LNCaP clone FGC (cell line): ENCODE results near the gene CPT1C.

ENCODE experiments used
- DNase-seq: peaks from one replicate; pipeline ENCODE4 v3.0.0-alpha.2; 2011; ENCODE audit warnings: low read depth
- H3K4me3 ChIP-seq: 2 replicates; pipeline ENCODE4 v1.5.1; 2011; ENCODE audit warnings: mild to moderate bottlenecking, low read depth, low read length, control low read depth
- CTCF ChIP-seq: IDR thresholded peaks from 2 replicates; pipeline ENCODE4 v1.5.1; 2012; ENCODE audit warnings: mild to moderate bottlenecking; ENCODE audit not compliant: control insufficient read depth, insufficient read depth; ENCODE audit errors: extremely low read depth

Gene CPT1C

GRCh38 chr19:49761249-49761624, 70.3 kb downstream of the CPT1C start:
- DNase-seq = no peak
- H3K4me3 ChIP-seq = no peak overlapping the region
- no peak for TF ChIP-seq CTCF

DNA sequence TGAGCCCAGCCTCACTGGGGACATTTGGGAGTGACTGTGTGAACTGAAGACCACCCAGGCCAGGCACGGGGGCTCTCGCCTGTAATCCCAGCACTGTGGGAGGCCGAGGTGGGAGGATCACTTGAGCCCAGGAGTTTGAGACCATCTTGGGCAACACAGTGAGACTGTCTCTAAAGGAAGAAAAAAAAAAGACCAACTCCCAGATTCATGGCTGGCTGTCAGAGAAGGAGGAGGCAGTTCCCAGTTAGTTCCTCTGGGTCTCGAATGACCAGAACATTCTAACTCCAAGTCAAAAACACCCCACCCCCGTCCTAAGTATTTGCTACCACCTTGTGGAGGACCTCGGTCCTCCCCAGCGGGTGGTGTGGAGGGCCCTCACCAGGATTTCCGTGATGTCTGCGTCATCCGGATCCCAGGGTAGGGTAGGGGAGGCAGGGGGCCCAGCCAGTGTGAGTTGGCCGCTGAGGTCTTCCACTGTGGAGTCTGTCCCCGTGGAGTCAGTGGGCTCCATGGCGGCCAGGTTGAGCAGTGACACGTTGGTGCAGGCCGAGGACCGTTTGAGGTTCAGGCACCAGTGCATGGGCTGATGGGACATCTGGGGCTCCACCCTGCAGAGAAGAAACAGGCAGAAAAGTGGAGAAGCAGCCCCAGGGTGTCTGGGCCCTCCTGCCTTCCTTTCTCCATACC, 70.9 kb downstream of the CPT1C start:
- no peak overlapping the region for H3K4me3 ChIP-seq
- no peak for DNase-seq
- no peak for TF ChIP-seq CTCF

DNA sequence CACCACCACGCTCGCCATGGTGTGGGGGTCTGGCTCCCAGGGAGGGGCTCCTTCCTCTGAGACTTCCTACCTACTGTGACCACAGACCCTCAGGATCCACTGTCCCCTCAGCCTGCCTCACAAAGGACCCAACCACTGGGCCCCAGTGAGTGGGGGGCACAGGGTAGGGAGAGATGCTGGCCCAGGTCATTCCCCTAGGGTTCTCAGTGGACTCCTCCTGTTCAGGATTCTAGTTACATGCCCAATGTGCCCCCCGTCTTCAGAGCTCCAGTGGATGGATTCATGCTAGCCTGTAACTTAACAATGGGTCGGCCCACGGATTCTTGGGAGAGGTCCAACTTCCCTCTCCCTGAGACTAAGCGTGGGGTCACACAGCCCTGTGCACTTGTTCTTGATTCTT, 72.3 kb downstream of the CPT1C start, which contains the start of gene TSKS:
TSS of gene TSKS (minus strand) at position 77 of the 400 bp plus-strand sequence. CDS start at position 18, 59 bp downstream.
- no peak for TF ChIP-seq CTCF
- DNase-seq = no peak
- no peak within 1 kb of the TSS for H3K4me3 ChIP-seq
